K562 (cell line): Measurements from ENCODE around the gene TCAF1. TPM values are rescaled to one million over a fixed set of nuclear protein-coding genes. Genes with fewer than 3 reads are reported as not detected.

Experiments used
- polyA plus RNA-seq, 8 experiments: library from polyadenylated mRNA; depleted of rRNA in 4 of 8; stranded (reverse) in 5 of 8; unstranded in 3 of 8; fragments of >200 nt; fragmentation: Nextera tagmentation in 2 of 8; fragmentation: Illumina TruSeq in 1 of 8; extraction: Ambion mirVana in 2 of 8; extraction: Trizol in 1 of 8; gene quantifications; 2 replicates each; pipeline versions ENCODE4 v1.2.1 to v1.2.3, GENCODE V29; 2011 to 2014; ENCODE audit warnings: inconsistent platforms in 1 of 8, missing spikeins in 1 of 8
- total RNA-seq, 7 experiments: library from RNA; depleted of rRNA in 6 of 7; stranded (reverse); fragments of >200 nt in 6 of 7; fragmentation: Illumina TruSeq in 2 of 7; extraction: Trizol in 2 of 7; gene quantifications; 2 replicates each; pipeline versions ENCODE4 v1.2.1 to v1.2.3, GENCODE V29; 2011 to 2021; ENCODE audit warnings: low replicate concordance in 1 of 7

TCAF1 gene
- total and polyA plus RNA-seq, 9 of the 15 experiments (the other 6 are each of a cell fraction or from before 2014, with no cell fraction given) = 6.2 to 52.2 (median 24.4) TPM

Other genes with a start within 250 kb of the TCAF1 start
Only the 7 nearest of the 9 such genes appear.
- 0.29 TPM in 1 of 2 replicates, not detected in the other for gene CTAGE6, start 144.5 kb downstream of the TCAF1 start, total RNA-seq (2014; rRNA removed)
- 0.04 and 0.45 TPM in 2 replicates for gene CTAGE6, start 144.5 kb downstream of the TCAF1 start, total RNA-seq (2014; rRNA removed; fragmentation: Illumina TruSeq; extraction: Trizol)
- not detected in 2 replicates for gene CTAGE6, start 144.5 kb downstream of the TCAF1 start, total RNA-seq (2015; rRNA removed; fragmentation: Illumina TruSeq; extraction: Trizol)
- 0.09 and 0.18 TPM in 2 replicates for gene CTAGE6, start 144.5 kb downstream of the TCAF1 start, total RNA-seq (2021)
- gene CTAGE6, start 144.5 kb downstream of the TCAF1 start, polyA plus RNA-seq (2011; rRNA removed) = 0.54 TPM in 1 of 2 replicates, not detected in the other
- gene CTAGE6, start 144.5 kb downstream of the TCAF1 start, polyA plus RNA-seq (2014; fragmentation: Illumina TruSeq; extraction: Trizol) = 0.04 TPM in 1 of 2 replicates, not detected in the other
- not detected for gene CTAGE6, start 144.5 kb downstream of the TCAF1 start, polyA plus RNA-seq (2014; fragmentation: Nextera tagmentation; extraction: Ambion mirVana)
- 0.21 TPM in 1 of 2 replicates, not detected in the other for gene CTAGE6, start 144.5 kb downstream of the TCAF1 start, polyA plus RNA-seq (2014; rRNA removed)
- not detected in 2 replicates for gene OR2F2, start 33.1 kb upstream of the TCAF1 start, total RNA-seq (2014; rRNA removed)
- not detected in 2 replicates for gene OR2F2, start 33.1 kb upstream of the TCAF1 start, total RNA-seq (2014; rRNA removed; fragmentation: Illumina TruSeq; extraction: Trizol)
- gene OR2F2, start 33.1 kb upstream of the TCAF1 start, total RNA-seq (2015; rRNA removed; fragmentation: Illumina TruSeq; extraction: Trizol) = not detected in 2 replicates
- not detected in 2 replicates for gene OR2F2, start 33.1 kb upstream of the TCAF1 start, total RNA-seq (2021)
- not detected in 2 replicates for gene OR2F2, start 33.1 kb upstream of the TCAF1 start, polyA plus RNA-seq (2011; rRNA removed)
- not detected in 2 replicates for gene OR2F2, start 33.1 kb upstream of the TCAF1 start, polyA plus RNA-seq (2014; fragmentation: Illumina TruSeq; extraction: Trizol)
- gene OR2F2, start 33.1 kb upstream of the TCAF1 start, polyA plus RNA-seq (2014; fragmentation: Nextera tagmentation; extraction: Ambion mirVana) = not detected
- not detected in 2 replicates for gene OR2F2, start 33.1 kb upstream of the TCAF1 start, polyA plus RNA-seq (2014; rRNA removed)
- not detected in 2 replicates for gene OR2F1, start 52.7 kb upstream of the TCAF1 start, total RNA-seq (2014; rRNA removed)
- not detected in 2 replicates for gene OR2F1, start 52.7 kb upstream of the TCAF1 start, total RNA-seq (2014; rRNA removed; fragmentation: Illumina TruSeq; extraction: Trizol)
- gene OR2F1, start 52.7 kb upstream of the TCAF1 start, total RNA-seq (2015; rRNA removed; fragmentation: Illumina TruSeq; extraction: Trizol) = not detected in 2 replicates
- gene OR2F1, start 52.7 kb upstream of the TCAF1 start, total RNA-seq (2021) = not detected in 2 replicates
- not detected in 2 replicates for gene OR2F1, start 52.7 kb upstream of the TCAF1 start, polyA plus RNA-seq (2011; rRNA removed)
- gene OR2F1, start 52.7 kb upstream of the TCAF1 start, polyA plus RNA-seq (2014; fragmentation: Illumina TruSeq; extraction: Trizol) = not detected in 2 replicates
- gene OR2F1, start 52.7 kb upstream of the TCAF1 start, polyA plus RNA-seq (2014; fragmentation: Nextera tagmentation; extraction: Ambion mirVana) = not detected
- gene OR2F1, start 52.7 kb upstream of the TCAF1 start, polyA plus RNA-seq (2014; rRNA removed) = not detected in 2 replicates
- not detected in 2 replicates for gene OR6B1, start 98.1 kb upstream of the TCAF1 start, total RNA-seq (2014; rRNA removed)
- gene OR6B1, start 98.1 kb upstream of the TCAF1 start, total RNA-seq (2014; rRNA removed; fragmentation: Illumina TruSeq; extraction: Trizol) = not detected in 2 replicates
- not detected in 2 replicates for gene OR6B1, start 98.1 kb upstream of the TCAF1 start, total RNA-seq (2015; rRNA removed; fragmentation: Illumina TruSeq; extraction: Trizol)
- not detected in 2 replicates for gene OR6B1, start 98.1 kb upstream of the TCAF1 start, total RNA-seq (2021)
- not detected in 2 replicates for gene OR6B1, start 98.1 kb upstream of the TCAF1 start, polyA plus RNA-seq (2011; rRNA removed)
- not detected in 2 replicates for gene OR6B1, start 98.1 kb upstream of the TCAF1 start, polyA plus RNA-seq (2014; fragmentation: Illumina TruSeq; extraction: Trizol)
- not detected for gene OR6B1, start 98.1 kb upstream of the TCAF1 start, polyA plus RNA-seq (2014; fragmentation: Nextera tagmentation; extraction: Ambion mirVana)
- not detected in 2 replicates for gene OR6B1, start 98.1 kb upstream of the TCAF1 start, polyA plus RNA-seq (2014; rRNA removed)
- gene OR2A5, start 146.8 kb upstream of the TCAF1 start, total RNA-seq (2014; rRNA removed) = not detected in 2 replicates
- not detected in 2 replicates for gene OR2A5, start 146.8 kb upstream of the TCAF1 start, total RNA-seq (2014; rRNA removed; fragmentation: Illumina TruSeq; extraction: Trizol)
- not detected in 2 replicates for gene OR2A5, start 146.8 kb upstream of the TCAF1 start, total RNA-seq (2015; rRNA removed; fragmentation: Illumina TruSeq; extraction: Trizol)
- gene OR2A5, start 146.8 kb upstream of the TCAF1 start, total RNA-seq (2021) = not detected in 2 replicates
- gene OR2A5, start 146.8 kb upstream of the TCAF1 start, polyA plus RNA-seq (2011; rRNA removed) = not detected in 2 replicates
- gene OR2A5, start 146.8 kb upstream of the TCAF1 start, polyA plus RNA-seq (2014; fragmentation: Illumina TruSeq; extraction: Trizol) = not detected in 2 replicates
- not detected for gene OR2A5, start 146.8 kb upstream of the TCAF1 start, polyA plus RNA-seq (2014; fragmentation: Nextera tagmentation; extraction: Ambion mirVana)
- not detected in 2 replicates for gene OR2A5, start 146.8 kb upstream of the TCAF1 start, polyA plus RNA-seq (2014; rRNA removed)
- gene OR2A25, start 167.6 kb upstream of the TCAF1 start, total RNA-seq (2014; rRNA removed) = not detected in 2 replicates
- gene OR2A25, start 167.6 kb upstream of the TCAF1 start, total RNA-seq (2014; rRNA removed; fragmentation: Illumina TruSeq; extraction: Trizol) = not detected in 2 replicates
- gene OR2A25, start 167.6 kb upstream of the TCAF1 start, total RNA-seq (2015; rRNA removed; fragmentation: Illumina TruSeq; extraction: Trizol) = not detected in 2 replicates
- gene OR2A25, start 167.6 kb upstream of the TCAF1 start, total RNA-seq (2021) = not detected in 2 replicates
- not detected in 2 replicates for gene OR2A25, start 167.6 kb upstream of the TCAF1 start, polyA plus RNA-seq (2011; rRNA removed)
- gene OR2A25, start 167.6 kb upstream of the TCAF1 start, polyA plus RNA-seq (2014; fragmentation: Illumina TruSeq; extraction: Trizol) = not detected in 2 replicates
- gene OR2A25, start 167.6 kb upstream of the TCAF1 start, polyA plus RNA-seq (2014; fragmentation: Nextera tagmentation; extraction: Ambion mirVana) = not detected
- not detected in 2 replicates for gene OR2A25, start 167.6 kb upstream of the TCAF1 start, polyA plus RNA-seq (2014; rRNA removed)
- gene OR2A12, start 184.1 kb upstream of the TCAF1 start, total RNA-seq (2014; rRNA removed) = not detected in 2 replicates
- not detected in 2 replicates for gene OR2A12, start 184.1 kb upstream of the TCAF1 start, total RNA-seq (2014; rRNA removed; fragmentation: Illumina TruSeq; extraction: Trizol)
- gene OR2A12, start 184.1 kb upstream of the TCAF1 start, total RNA-seq (2015; rRNA removed; fragmentation: Illumina TruSeq; extraction: Trizol) = not detected in 2 replicates
- not detected in 2 replicates for gene OR2A12, start 184.1 kb upstream of the TCAF1 start, total RNA-seq (2021)
- gene OR2A12, start 184.1 kb upstream of the TCAF1 start, polyA plus RNA-seq (2011; rRNA removed) = not detected in 2 replicates
- not detected in 2 replicates for gene OR2A12, start 184.1 kb upstream of the TCAF1 start, polyA plus RNA-seq (2014; fragmentation: Illumina TruSeq; extraction: Trizol)
- gene OR2A12, start 184.1 kb upstream of the TCAF1 start, polyA plus RNA-seq (2014; fragmentation: Nextera tagmentation; extraction: Ambion mirVana) = not detected
- not detected in 2 replicates for gene OR2A12, start 184.1 kb upstream of the TCAF1 start, polyA plus RNA-seq (2014; rRNA removed)